RWPE2 (cell line): Measurements from ENCODE around the gene MMP17.

Experiments
- ATAC-seq: fragments of 200-7000 bp; cut with Tn5 transposase; 3 replicates; pipeline ENCODE4 v1.9.1; 2021; ENCODE audit warnings: low read depth
- DNase-seq: peaks from one replicate; pipeline ENCODE4 v3.0.0-alpha.2; 2020; ENCODE audit warnings: low spot score
- H3K27ac ChIP-seq: fragments of 450-650 bp; 2 replicates; pipeline ENCODE4 v1.5.1; 2017; ENCODE audit warnings: mild to moderate bottlenecking; ENCODE audit not compliant: poor library complexity, severe bottlenecking
- H3K27me3 ChIP-seq: fragments of 250-450 bp; sonication (Bioruptor Pico); 2 replicates; pipeline ENCODE4 v1.5.1; 2021; ENCODE audit warnings: mild to moderate bottlenecking, moderate library complexity; ENCODE audit not compliant: insufficient read depth, poor library complexity, severe bottlenecking
- H3K36me3 ChIP-seq: fragments of 250-450 bp; sonication (Bioruptor Pico); 2 replicates; pipeline ENCODE4 v1.5.1; 2020; ENCODE audit warnings: low read depth, mild to moderate bottlenecking, moderate library complexity
- H3K4me1 ChIP-seq: fragments of 250-450 bp; sonication (Bioruptor Pico); 2 replicates; pipeline ENCODE4 v1.5.1; 2021; ENCODE audit warnings: mild to moderate bottlenecking, moderate library complexity; ENCODE audit not compliant: insufficient read depth, poor library complexity, severe bottlenecking
- H3K4me3 ChIP-seq: fragments of 250-450 bp; sonication (Bioruptor Pico); 2 replicates; pipeline ENCODE4 v1.5.1; 2021; ENCODE audit warnings: mild to moderate bottlenecking, moderate library complexity; ENCODE audit not compliant: severe bottlenecking
- H3K9me3 ChIP-seq: fragments of 250-450 bp; sonication (Bioruptor Pico); 2 replicates; pipeline ENCODE4 v1.5.1; 2021; ENCODE audit warnings: mild to moderate bottlenecking, moderate library complexity; ENCODE audit not compliant: severe bottlenecking
- CTCF ChIP-seq: fragments of 450-650 bp; IDR thresholded peaks from one replicate; pipeline ENCODE4 v1.5.1; 2017; ENCODE audit warnings: mild to moderate bottlenecking, moderate library complexity; ENCODE audit not compliant: poor library complexity, severe bottlenecking

Gene MMP17

GRCh38 chr12:131829791-131830334 is 1.7 kb downstream of the MMP17 start:
- peak; percentile 55 for DNase-seq
- TF ChIP-seq CTCF = no peak
- Histone ChIP-seq H3K4me3 (peak overlapping the region; percentile 63), H3K27me3 (peaks cover 14% of the 10 kb centered on the region), H3K4me1 (no peaks in the 10 kb centered on the region), H3K36me3 (no peaks in the 10 kb centered on the region), H3K27ac (no peak overlapping the region), H3K9me3 (no peaks in the 10 kb centered on the region)
- peak; percentile 3; the same call in 1 of the 3 replicates for ATAC-seq

- Histone ChIP-seq H3K4me1 (no peaks in the 10 kb centered on the region), H3K9me3 (no peaks in the 10 kb centered on the region), H3K27me3 (peaks cover 14% of the 10 kb centered on the region), H3K36me3 (no peaks in the 10 kb centered on the region), H3K4me3 (peak overlapping the region; percentile 63), H3K27ac (no peak overlapping the region)
- DNase-seq (peak; percentile 64), ATAC-seq (peak; percentile 68)
- peak; percentile 79 for TF ChIP-seq CTCF
Measured at GRCh38 chr12:131830335-131830913, 2.2 kb downstream of the MMP17 start.

GRCh38 chr12:131830914-131831571 is 2.9 kb downstream of the MMP17 start:
- no peaks in the 10 kb centered on the region for H3K4me1 ChIP-seq
- no peaks in the 10 kb centered on the region for H3K9me3 ChIP-seq
- TF ChIP-seq CTCF = no peak
- peak overlapping the region; percentile 63 for H3K4me3 ChIP-seq
- H3K36me3 ChIP-seq = no peaks in the 10 kb centered on the region
- H3K27ac ChIP-seq = no peak overlapping the region
- no peak for ATAC-seq
- H3K27me3 ChIP-seq = peaks cover 14% of the 10 kb centered on the region
- no peak for DNase-seq

GRCh38 chr12:131831635-131832041 is 3.4 kb downstream of the MMP17 start:
- Histone ChIP-seq H3K27me3 (peaks cover 14% of the 10 kb centered on the region), H3K27ac (no peak overlapping the region), H3K4me3 (peak overlapping the region; percentile 63), H3K9me3 (no peaks in the 10 kb centered on the region), H3K36me3 (no peaks in the 10 kb centered on the region), H3K4me1 (no peaks in the 10 kb centered on the region)
- DNase-seq = no peak
- no peak for ATAC-seq
- no peak for TF ChIP-seq CTCF
